SH-SY5Y (cell line): ENCODE results near the gene SLC6A2.

Source experiments
- GATA2 ChIP-seq: IDR thresholded peaks from 2 replicates; pipeline ENCODE4 v1.6.1; 2011; ENCODE audit warnings: mild to moderate bottlenecking, low read depth, low read length
- GATA3 ChIP-seq: IDR thresholded peaks from 2 replicates; pipeline ENCODE4 v1.6.1; 2011; ENCODE audit warnings: low read depth, mild to moderate bottlenecking, low read length, moderate library complexity

GRCh38 chr16:55656691-55657092 lies 904 bp downstream of the SLC6A2 start:
- TF ChIP-seq GATA3 (no peak), GATA2 (no peak)
